Calu3 (cell line): Measurements from ENCODE around the gene RIN3. TPM values are rescaled to one million over a fixed set of nuclear protein-coding genes. Genes with fewer than 3 reads are reported as not detected.

Source experiments
- BruUV-seq: library from RNA; stranded (reverse); fragments of 400-500 nt; replicated peaks from 2 replicates; lab custom pipeline; 2021; lab: Mats Ljungman, UMichigan
- CTCF ChIA-PET: fragments of 300-600 bp; sonication (Branson Sonifier 250); formaldehyde crosslinking; loops from one replicate; lab custom pipeline; 2022; ENCODE audit warnings: antibody characterized with exemption; lab: Charles Lee
- DNase-seq: peaks from one replicate; pipeline ENCODE4 v3.0.0; 2022
- H3K27ac Mint-ChIP-seq: one replicate; pipeline ENCODE4 v1.8.0; 2022; ENCODE audit warnings: mixed read lengths; ENCODE audit not compliant: unreplicated experiment
- H3K27me3 Mint-ChIP-seq: one replicate; pipeline ENCODE4 v1.8.0; 2022; ENCODE audit warnings: mixed read lengths; ENCODE audit not compliant: unreplicated experiment
- H3K36me3 Mint-ChIP-seq: one replicate; pipeline ENCODE4 v1.8.0; 2022; ENCODE audit warnings: mild to moderate bottlenecking, moderate library complexity, mixed read lengths; ENCODE audit not compliant: insufficient read depth, unreplicated experiment
- H3K4me1 Mint-ChIP-seq: one replicate; pipeline ENCODE4 v1.8.0; 2022; ENCODE audit warnings: mild to moderate bottlenecking, low read depth, mixed read lengths; ENCODE audit not compliant: unreplicated experiment
- H3K4me3 Mint-ChIP-seq: one replicate; pipeline ENCODE4 v1.8.0; 2022; ENCODE audit warnings: mild to moderate bottlenecking, low read depth, moderate library complexity, mixed read lengths; ENCODE audit not compliant: unreplicated experiment
- H3K9me3 Mint-ChIP-seq: one replicate; pipeline ENCODE4 v1.8.0; 2022; ENCODE audit warnings: low read depth, mixed read lengths; ENCODE audit not compliant: unreplicated experiment
- intact Hi-C: fragments of 100-400 bp; cut with micrococcal nuclease; formaldehyde crosslinking; loops from one replicate; pipeline ENCODE4 v1.10.0; 2022; ENCODE audit not compliant: unreplicated experiment
- total RNA-seq: library from RNA; stranded (reverse); gene quantifications from 2 replicates; pipeline ENCODE4 v1.2.3, GENCODE V29; 2022
- TF ChIP-seq, protein P1 (sequence below): fragments of 200-600 bp; IDR thresholded peaks from one replicate; pipeline ENCODE4 v1.8.0; 2022; ENCODE audit warnings: antibody characterized with exemption; ENCODE audit not compliant: unreplicated experiment

The RIN3 gene
- total RNA-seq, 1 experiment from 2014 or later = 13.8 TPM

- TF ChIP-seq, protein P1, sequence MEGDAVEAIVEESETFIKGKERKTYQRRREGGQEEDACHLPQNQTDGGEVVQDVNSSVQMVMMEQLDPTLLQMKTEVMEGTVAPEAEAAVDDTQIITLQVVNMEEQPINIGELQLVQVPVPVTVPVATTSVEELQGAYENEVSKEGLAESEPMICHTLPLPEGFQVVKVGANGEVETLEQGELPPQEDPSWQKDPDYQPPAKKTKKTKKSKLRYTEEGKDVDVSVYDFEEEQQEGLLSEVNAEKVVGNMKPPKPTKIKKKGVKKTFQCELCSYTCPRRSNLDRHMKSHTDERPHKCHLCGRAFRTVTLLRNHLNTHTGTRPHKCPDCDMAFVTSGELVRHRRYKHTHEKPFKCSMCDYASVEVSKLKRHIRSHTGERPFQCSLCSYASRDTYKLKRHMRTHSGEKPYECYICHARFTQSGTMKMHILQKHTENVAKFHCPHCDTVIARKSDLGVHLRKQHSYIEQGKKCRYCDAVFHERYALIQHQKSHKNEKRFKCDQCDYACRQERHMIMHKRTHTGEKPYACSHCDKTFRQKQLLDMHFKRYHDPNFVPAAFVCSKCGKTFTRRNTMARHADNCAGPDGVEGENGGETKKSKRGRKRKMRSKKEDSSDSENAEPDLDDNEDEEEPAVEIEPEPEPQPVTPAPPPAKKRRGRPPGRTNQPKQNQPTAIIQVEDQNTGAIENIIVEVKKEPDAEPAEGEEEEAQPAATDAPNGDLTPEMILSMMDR = no peak
- peak overlapping the region; percentile 30 for H3K27ac Mint-ChIP-seq
- intact Hi-C loops = loop anchor here (5.0 kb wide), 2 partner anchors 35 to 70 kb away; no protein-coding TSS in a partner anchor
- H3K9me3 Mint-ChIP-seq = no peaks in the 10 kb centered on the region
- no peak overlapping the region for H3K4me3 Mint-ChIP-seq
- no peaks in the 10 kb centered on the region for H3K27me3 Mint-ChIP-seq
- peak; percentile 70 for DNase-seq
- no TSS peak for BruUV-seq
- CTCF ChIA-PET = interaction anchor here (0.6 to 1.2 kb wide), 3 partner anchors 11 to 378 kb away, joined by 3 to 5 read pairs (median 4); no protein-coding TSS in a partner anchor
- no peaks in the 10 kb centered on the region for H3K36me3 Mint-ChIP-seq
- H3K4me1 Mint-ChIP-seq = peaks cover 43% of the 10 kb centered on the region
Measured at GRCh38 chr14:92471919-92472318, 41.7 kb upstream of the RIN3 start.

- intact Hi-C loops = loop anchor here (5.0 kb wide), 2 partner anchors 34 to 69 kb away; no protein-coding TSS in a partner anchor
- Mint-ChIP-seq H3K27ac (no peak overlapping the region), H3K4me3 (no peak overlapping the region), H3K4me1 (peaks cover 43% of the 10 kb centered on the region), H3K9me3 (no peaks in the 10 kb centered on the region), H3K36me3 (no peaks in the 10 kb centered on the region), H3K27me3 (no peaks in the 10 kb centered on the region)
- BruUV-seq = no TSS peak
- no peak for DNase-seq
- TF ChIP-seq, protein P1 = no peak
- CTCF ChIA-PET = interaction anchor here (1.2 kb wide), 1 partner anchor 12 kb away, joined by 4 read pairs; no protein-coding TSS in a partner anchor
Measured at GRCh38 chr14:92472860-92473259, 40.7 kb upstream of the RIN3 start.

DNA sequence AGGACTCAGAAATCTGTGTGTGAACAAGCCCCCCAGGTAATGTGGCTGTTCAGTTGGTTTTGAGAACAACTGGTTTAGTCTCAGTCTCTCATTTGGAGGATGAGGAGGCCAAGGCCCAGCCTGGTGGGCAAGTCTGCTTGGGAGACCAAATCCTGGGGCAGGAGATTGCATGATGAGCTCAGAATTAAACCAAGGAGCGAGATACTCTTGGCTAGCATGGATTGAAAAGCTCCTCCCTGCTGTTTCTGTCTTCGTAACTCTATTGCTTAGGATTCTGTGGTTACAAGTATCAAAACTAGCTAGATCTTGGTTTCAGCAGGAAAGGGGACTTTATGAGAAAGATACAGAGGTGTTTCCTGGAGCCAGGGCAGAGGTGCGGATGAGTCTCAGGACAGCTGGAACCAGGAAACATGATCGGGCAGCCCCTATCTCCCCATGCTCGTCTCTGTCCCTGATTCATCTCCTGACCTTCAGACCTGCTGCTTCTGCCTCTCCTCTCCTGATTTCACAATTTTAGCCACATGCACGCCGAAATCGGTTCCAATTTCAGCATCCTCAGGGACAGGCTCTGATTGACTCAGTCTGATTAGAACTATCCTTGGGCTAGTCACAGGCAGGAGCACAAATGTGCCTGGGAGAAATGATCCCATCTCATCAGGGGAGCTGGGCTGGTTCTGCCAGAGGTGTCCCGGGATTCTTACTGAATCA is 40.2 kb upstream of the RIN3 start:
- no peaks in the 10 kb centered on the region for H3K36me3 Mint-ChIP-seq
- H3K27me3 Mint-ChIP-seq = no peaks in the 10 kb centered on the region
- no peak overlapping the region for H3K27ac Mint-ChIP-seq
- H3K4me1 Mint-ChIP-seq = peaks cover 43% of the 10 kb centered on the region
- H3K9me3 Mint-ChIP-seq = no peaks in the 10 kb centered on the region
- no TSS peak for BruUV-seq
- DNase-seq = no peak
- TF ChIP-seq, protein P1 = no peak
- CTCF ChIA-PET = no interaction called here
- intact Hi-C loops = loop anchor here (5.0 kb wide), 2 partner anchors 34 to 69 kb away; no protein-coding TSS in a partner anchor
- H3K4me3 Mint-ChIP-seq = no peak overlapping the region

DNA sequence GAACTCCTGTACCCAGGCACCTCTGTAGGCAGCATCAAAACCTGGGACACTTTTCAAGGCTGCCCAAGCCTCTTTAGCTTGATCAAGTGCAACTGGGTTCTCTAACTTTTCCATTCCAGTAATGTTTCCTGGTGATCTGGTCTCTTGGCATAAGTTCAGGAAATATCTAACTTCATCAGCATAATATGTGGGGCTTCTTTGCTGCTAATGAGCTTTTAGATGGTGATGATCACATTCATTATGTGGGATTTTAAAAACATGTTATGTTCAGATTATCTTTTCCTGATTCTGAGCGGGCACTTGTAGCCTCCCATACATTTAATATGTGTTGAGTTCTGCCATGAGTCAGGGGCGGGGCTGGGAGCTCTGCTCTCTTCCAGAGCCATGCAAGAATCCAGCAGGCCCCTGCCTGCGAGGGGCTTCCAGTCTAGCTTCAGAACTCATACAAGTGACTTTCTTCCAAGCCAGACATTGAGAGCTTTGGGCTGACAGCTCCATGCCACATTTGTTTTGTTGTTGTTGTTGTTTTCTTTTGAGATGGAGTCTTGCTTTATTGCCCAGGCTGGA is 39.5 kb upstream of the RIN3 start:
- Mint-ChIP-seq H3K36me3 (no peaks in the 10 kb centered on the region), H3K27me3 (no peaks in the 10 kb centered on the region), H3K4me1 (peaks cover 43% of the 10 kb centered on the region), H3K4me3 (no peak overlapping the region), H3K9me3 (no peaks in the 10 kb centered on the region), H3K27ac (no peak overlapping the region)
- TF ChIP-seq, protein P1 = no peak
- BruUV-seq = no TSS peak
- CTCF ChIA-PET = no interaction called here
- DNase-seq = no peak
- intact Hi-C loops = loop anchor here (5.0 kb wide), 2 partner anchors 33 to 68 kb away; no protein-coding TSS in a partner anchor
